ENCODE measurements around the gene YY2.

- TF ChIP-seq POLR2A (IDR thresholded peaks at IDR 0.05; ENCODE audit: low read depth, low read length) (no peak), MAZ (IDR thresholded peaks at IDR 0.05; ENCODE audit: borderline replicate concordance, low read depth, low read length) (no peak), CHD1 (IDR thresholded peaks at IDR 0.05; ENCODE audit: low read depth, low read length) (no peak), MXI1 (IDR thresholded peaks at IDR 0.05; ENCODE audit: borderline replicate concordance, low read depth, low read length) (no peak)
- TF ChIP-seq, protein P1, sequence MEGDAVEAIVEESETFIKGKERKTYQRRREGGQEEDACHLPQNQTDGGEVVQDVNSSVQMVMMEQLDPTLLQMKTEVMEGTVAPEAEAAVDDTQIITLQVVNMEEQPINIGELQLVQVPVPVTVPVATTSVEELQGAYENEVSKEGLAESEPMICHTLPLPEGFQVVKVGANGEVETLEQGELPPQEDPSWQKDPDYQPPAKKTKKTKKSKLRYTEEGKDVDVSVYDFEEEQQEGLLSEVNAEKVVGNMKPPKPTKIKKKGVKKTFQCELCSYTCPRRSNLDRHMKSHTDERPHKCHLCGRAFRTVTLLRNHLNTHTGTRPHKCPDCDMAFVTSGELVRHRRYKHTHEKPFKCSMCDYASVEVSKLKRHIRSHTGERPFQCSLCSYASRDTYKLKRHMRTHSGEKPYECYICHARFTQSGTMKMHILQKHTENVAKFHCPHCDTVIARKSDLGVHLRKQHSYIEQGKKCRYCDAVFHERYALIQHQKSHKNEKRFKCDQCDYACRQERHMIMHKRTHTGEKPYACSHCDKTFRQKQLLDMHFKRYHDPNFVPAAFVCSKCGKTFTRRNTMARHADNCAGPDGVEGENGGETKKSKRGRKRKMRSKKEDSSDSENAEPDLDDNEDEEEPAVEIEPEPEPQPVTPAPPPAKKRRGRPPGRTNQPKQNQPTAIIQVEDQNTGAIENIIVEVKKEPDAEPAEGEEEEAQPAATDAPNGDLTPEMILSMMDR (conservative IDR thresholded peaks at IDR 0.05; ENCODE audit: low read depth, low read length): no peak
- TF ChIP-seq, protein P2, sequence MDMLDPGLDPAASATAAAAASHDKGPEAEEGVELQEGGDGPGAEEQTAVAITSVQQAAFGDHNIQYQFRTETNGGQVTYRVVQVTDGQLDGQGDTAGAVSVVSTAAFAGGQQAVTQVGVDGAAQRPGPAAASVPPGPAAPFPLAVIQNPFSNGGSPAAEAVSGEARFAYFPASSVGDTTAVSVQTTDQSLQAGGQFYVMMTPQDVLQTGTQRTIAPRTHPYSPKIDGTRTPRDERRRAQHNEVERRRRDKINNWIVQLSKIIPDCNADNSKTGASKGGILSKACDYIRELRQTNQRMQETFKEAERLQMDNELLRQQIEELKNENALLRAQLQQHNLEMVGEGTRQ (IDR thresholded peaks at IDR 0.05; ENCODE audit: low read depth, low read length): no peak
Measured at GRCh38 chrX:21821875-21822274, 33.9 kb upstream of the YY2 start.
